ENCODE data around the gene WDR53.
"Not testable (repeated sequence)": the region's sequence is repeated elsewhere in the genome, so short reads cannot be mapped to it uniquely, and the experiment has no call there.

The WDR53 gene

GRCh38 chr3:196514913-196515621, 53.3 kb downstream of the WDR53 start, which contains the start of gene SMCO1:
Gene SMCO1, minus strand, starts transcription at chr3:196515346. Its CDS starts 137 bp downstream, at chr3:196515209.
- no peaks in the 10 kb centered on the region for H3K36me3 Mint-ChIP-seq
- H3K27ac Mint-ChIP-seq: no peak within 1 kb of the TSS
- ATAC-seq: no peak
- no peaks in the 10 kb centered on the region for H3K9me3 Mint-ChIP-seq
- H3K4me1 Mint-ChIP-seq: peaks cover 10% of the 10 kb centered on the region
- no peak for DNase-seq (ENCODE audit: low spot score in 2 of 2)
- no peak within 1 kb of the TSS for H3K4me3 Mint-ChIP-seq

GRCh38 chr3:196514350-196514716, 54.0 kb downstream of the WDR53 start:
- Mint-ChIP-seq H3K9me3 (no peaks in the 10 kb centered on the region), H3K27ac (no peak overlapping the region), H3K4me3 (no peak overlapping the region), H3K36me3 (no peaks in the 10 kb centered on the region), H3K4me1 (peaks cover 10% of the 10 kb centered on the region)
- ATAC-seq: no peak
- DNase-seq (ENCODE audit: low spot score in 2 of 2): no peak

- H3K36me3 Mint-ChIP-seq: no peaks in the 10 kb centered on the region
- peaks cover 10% of the 10 kb centered on the region for H3K4me1 Mint-ChIP-seq
- no peaks in the 10 kb centered on the region for H3K9me3 Mint-ChIP-seq
- no peak overlapping the region for H3K27ac Mint-ChIP-seq
- DNase-seq (ENCODE audit: low spot score in 2 of 2) (no peak), ATAC-seq (no peak)
- no peak overlapping the region for H3K4me3 Mint-ChIP-seq
Observed at GRCh38 chr3:196513697-196514349, 54.5 kb downstream of the WDR53 start.

GRCh38 chr3:196511646-196512425, 56.5 kb downstream of the WDR53 start:
- H3K4me3 Mint-ChIP-seq; DNase-seq (ENCODE audit: low spot score in 2 of 2); H3K36me3 Mint-ChIP-seq; H3K9me3 Mint-ChIP-seq; H3K27ac Mint-ChIP-seq; ATAC-seq: not testable (repeated sequence)
- H3K4me1 Mint-ChIP-seq: peaks cover 10% of the 10 kb centered on the region

- not testable (repeated sequence) for H3K27ac Mint-ChIP-seq; DNase-seq (ENCODE audit: low spot score in 2 of 2); H3K4me3 Mint-ChIP-seq; H3K9me3 Mint-ChIP-seq; H3K36me3 Mint-ChIP-seq; ATAC-seq
- peaks cover 10% of the 10 kb centered on the region for H3K4me1 Mint-ChIP-seq
Observed at GRCh38 chr3:196511108-196511507, 57.2 kb downstream of the WDR53 start.

GRCh38 chr3:196506687-196507086, 61.7 kb downstream of the WDR53 start:
- no peak overlapping the region for H3K4me3 Mint-ChIP-seq
- H3K27ac Mint-ChIP-seq: no peak overlapping the region

GRCh38 chr3:196504556-196504955, 63.8 kb downstream of the WDR53 start:
- Mint-ChIP-seq H3K27ac (no peak overlapping the region), H3K4me1 (peaks cover 11% of the 10 kb centered on the region), H3K9me3 (peaks cover 3% of the 10 kb centered on the region), H3K4me3 (no peak overlapping the region), H3K36me3 (peaks cover 40% of the 10 kb centered on the region)
- DNase-seq (ENCODE audit: low spot score in 2 of 2): no peak
- ATAC-seq: no peak

More at GRCh38 chr3:196506687-196507086, 61.7 kb downstream of the WDR53 start:
- no peak for ATAC-seq
- Mint-ChIP-seq H3K36me3 (peaks cover 22% of the 10 kb centered on the region), H3K4me1 (peaks cover under 1% of the 10 kb centered on the region), H3K9me3 (peaks cover 3% of the 10 kb centered on the region)
- DNase-seq (ENCODE audit: low spot score in 2 of 2): no peak

Data from stimulated activated effector memory CD8-positive, alpha-beta T cell treated with anti-CD3 and anti-CD28 coated beads, Interleukin-12 subunit alpha, Interleukin-12 subunit beta, amount 100 ng/mL, for 72 hours (primary cell).